Stimulated activated naive CD8-positive, alpha-beta T cell treated with anti-CD3 and anti-CD28 coated beads, Interleukin-15, Interleukin-2, amounts not matched to agents 100 ng/mL and 50 ng/mL, for 24 hours (primary cell): ENCODE results near the gene KRTCAP2.
"Not testable (repeated sequence)": the region's sequence is repeated elsewhere in the genome, so short reads cannot be mapped to it uniquely, and the experiment has no call there.

ENCODE experiments used
- H3K27ac Mint-ChIP-seq: one replicate; pipeline ENCODE4 v1.8.0; 2021; ENCODE audit warnings: mild to moderate bottlenecking, mixed read lengths
- H3K27me3 Mint-ChIP-seq: one replicate; pipeline ENCODE4 v1.8.0; 2021; ENCODE audit warnings: mixed read lengths
- H3K36me3 Mint-ChIP-seq: one replicate; pipeline ENCODE4 v1.8.0; 2021; ENCODE audit warnings: low read depth, mixed read lengths
- H3K4me1 Mint-ChIP-seq: one replicate; pipeline ENCODE4 v1.8.0; 2021; ENCODE audit warnings: low read depth, mixed read lengths
- H3K4me3 Mint-ChIP-seq: one replicate; pipeline ENCODE4 v1.8.0; 2021; ENCODE audit warnings: mild to moderate bottlenecking, mixed read lengths
- H3K9me3 Mint-ChIP-seq: one replicate; pipeline ENCODE4 v1.8.0; 2021; ENCODE audit warnings: mixed read lengths

The KRTCAP2 gene

GRCh38 chr1:155192346-155193274 is 19.5 kb upstream of the KRTCAP2 start:
- peak overlapping the region; percentile 88 for H3K4me3 Mint-ChIP-seq
- peaks cover 8% of the 10 kb centered on the region for H3K36me3 Mint-ChIP-seq
- no peaks in the 10 kb centered on the region for H3K9me3 Mint-ChIP-seq
- no peaks in the 10 kb centered on the region for H3K27me3 Mint-ChIP-seq
- peaks cover 43% of the 10 kb centered on the region for H3K4me1 Mint-ChIP-seq
- peak overlapping the region; percentile 96 for H3K27ac Mint-ChIP-seq

- peaks cover 5% of the 10 kb centered on the region for H3K36me3 Mint-ChIP-seq
- H3K4me3 Mint-ChIP-seq, result no peak overlapping the region
- H3K9me3 Mint-ChIP-seq, result no peaks in the 10 kb centered on the region
- H3K4me1 Mint-ChIP-seq, result peaks cover 43% of the 10 kb centered on the region
- peak overlapping the region; percentile 29 for H3K27ac Mint-ChIP-seq
- H3K27me3 Mint-ChIP-seq, result no peaks in the 10 kb centered on the region
These were observed 18.8 kb upstream of the KRTCAP2 start for GRCh38 chr1:155191904-155192303.

DNA sequence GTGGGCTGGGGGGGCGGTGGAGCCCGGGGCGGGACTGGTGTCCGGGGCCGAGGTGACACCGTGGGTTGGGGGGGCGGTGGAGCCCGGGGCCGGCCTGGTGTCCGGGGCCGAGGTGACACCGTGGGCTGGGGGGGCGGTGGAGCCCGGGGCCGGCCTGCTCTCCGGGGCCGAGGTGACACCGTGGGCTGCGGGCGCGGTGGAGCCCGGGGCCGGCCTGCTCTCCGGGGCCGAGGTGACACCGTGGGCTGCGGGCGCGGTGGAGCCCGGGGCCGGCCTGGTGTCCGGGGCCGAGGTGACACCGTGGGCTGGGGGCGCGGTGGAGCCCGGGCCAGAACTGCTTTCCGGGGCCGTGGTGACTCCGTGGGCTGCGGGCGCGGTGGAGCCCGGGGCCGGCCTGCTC is 16.8 kb upstream of the KRTCAP2 start:
- H3K4me3 Mint-ChIP-seq, H3K27me3 Mint-ChIP-seq, H3K36me3 Mint-ChIP-seq, H3K27ac Mint-ChIP-seq, H3K9me3 Mint-ChIP-seq: not testable (repeated sequence)
- H3K4me1 Mint-ChIP-seq, result peaks cover 31% of the 10 kb centered on the region

DNA sequence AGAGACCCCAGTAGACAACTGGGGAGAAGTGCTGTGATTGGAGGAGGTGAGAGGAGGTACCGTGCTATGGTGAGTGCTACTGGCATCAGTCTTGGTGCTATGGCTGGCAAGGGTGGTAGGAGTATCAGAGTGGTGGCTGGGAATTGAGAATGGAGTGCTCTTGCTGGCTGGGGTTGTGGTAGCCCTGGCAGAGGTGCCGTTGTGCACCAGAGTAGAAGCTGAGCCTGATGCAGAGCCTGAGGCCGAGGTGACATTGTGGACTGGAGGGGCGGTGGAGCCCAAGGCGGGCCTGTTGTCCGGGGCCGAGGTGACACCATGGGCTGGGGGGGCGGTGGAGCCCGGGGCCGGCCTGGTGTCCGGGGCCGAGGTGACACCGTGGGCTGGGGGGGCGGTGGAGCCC is 15.2 kb upstream of the KRTCAP2 start:
- no peaks in the 10 kb centered on the region for H3K27me3 Mint-ChIP-seq
- H3K36me3 Mint-ChIP-seq, result no peaks in the 10 kb centered on the region
- peak overlapping the region; percentile 28 for H3K27ac Mint-ChIP-seq
- H3K9me3 Mint-ChIP-seq, result no peaks in the 10 kb centered on the region
- H3K4me1 Mint-ChIP-seq, result peaks cover 21% of the 10 kb centered on the region
- H3K4me3 Mint-ChIP-seq, result no peak overlapping the region

GRCh38 chr1:155187456-155187891 is 14.4 kb upstream of the KRTCAP2 start:
- Mint-ChIP-seq H3K9me3 (no peaks in the 10 kb centered on the region), H3K4me3 (no peak overlapping the region), H3K27ac (no peak overlapping the region), H3K27me3 (no peaks in the 10 kb centered on the region), H3K36me3 (no peaks in the 10 kb centered on the region), H3K4me1 (peaks cover 15% of the 10 kb centered on the region)

- no peaks in the 10 kb centered on the region for H3K9me3 Mint-ChIP-seq
- no peak overlapping the region for H3K27ac Mint-ChIP-seq
- no peak overlapping the region for H3K4me3 Mint-ChIP-seq
- H3K36me3 Mint-ChIP-seq, result no peaks in the 10 kb centered on the region
- H3K4me1 Mint-ChIP-seq, result peaks cover 10% of the 10 kb centered on the region
- H3K27me3 Mint-ChIP-seq, result no peaks in the 10 kb centered on the region
These were observed 13.8 kb upstream of the KRTCAP2 start for GRCh38 chr1:155186794-155187455.

GRCh38 chr1:155186067-155186793 is 13.1 kb upstream of the KRTCAP2 start:
- Mint-ChIP-seq H3K36me3 (no peaks in the 10 kb centered on the region), H3K27ac (no peak overlapping the region), H3K4me1 (peaks cover 9% of the 10 kb centered on the region), H3K27me3 (no peaks in the 10 kb centered on the region), H3K4me3 (no peak overlapping the region), H3K9me3 (no peaks in the 10 kb centered on the region)

DNA sequence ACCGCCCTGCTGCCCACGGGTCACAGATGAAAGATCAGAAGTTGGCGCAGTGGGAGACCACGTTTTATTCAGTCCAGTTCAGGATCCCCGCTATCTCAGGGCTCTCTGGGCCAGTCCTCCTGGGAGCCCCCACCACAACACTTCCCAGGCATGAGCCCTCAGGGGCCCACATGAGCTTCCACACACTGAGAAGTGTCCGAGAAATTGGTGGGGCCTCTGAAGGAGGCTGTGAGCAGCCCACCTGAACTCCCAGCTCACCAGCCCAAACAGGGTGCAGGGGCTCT is 12.6 kb upstream of the KRTCAP2 start:
- H3K27me3 Mint-ChIP-seq, result no peaks in the 10 kb centered on the region
- H3K4me1 Mint-ChIP-seq, result peaks cover 9% of the 10 kb centered on the region
- H3K9me3 Mint-ChIP-seq, result no peaks in the 10 kb centered on the region
- H3K27ac Mint-ChIP-seq, result no peak overlapping the region
- H3K36me3 Mint-ChIP-seq, result no peaks in the 10 kb centered on the region
- no peak overlapping the region for H3K4me3 Mint-ChIP-seq

GRCh38 chr1:155184835-155185782 is 12.0 kb upstream of the KRTCAP2 start:
- H3K36me3 Mint-ChIP-seq, result no peaks in the 10 kb centered on the region
- no peaks in the 10 kb centered on the region for H3K9me3 Mint-ChIP-seq
- no peak overlapping the region for H3K4me3 Mint-ChIP-seq
- H3K4me1 Mint-ChIP-seq, result peaks cover 9% of the 10 kb centered on the region
- H3K27ac Mint-ChIP-seq, result no peak overlapping the region
- no peaks in the 10 kb centered on the region for H3K27me3 Mint-ChIP-seq

GRCh38 chr1:155184351-155184811 is 11.3 kb upstream of the KRTCAP2 start:
- H3K36me3 Mint-ChIP-seq, result no peaks in the 10 kb centered on the region
- H3K27me3 Mint-ChIP-seq, result no peaks in the 10 kb centered on the region

GRCh38 chr1:155183775-155184221 is 10.7 kb upstream of the KRTCAP2 start:
- Mint-ChIP-seq H3K27me3 (no peaks in the 10 kb centered on the region), H3K4me1 (peaks cover 9% of the 10 kb centered on the region), H3K27ac (no peak overlapping the region), H3K36me3 (no peaks in the 10 kb centered on the region), H3K4me3 (no peak overlapping the region), H3K9me3 (no peaks in the 10 kb centered on the region)

More at GRCh38 chr1:155184351-155184811, 11.3 kb upstream of the KRTCAP2 start:
- Mint-ChIP-seq H3K4me1 (peaks cover 9% of the 10 kb centered on the region), H3K27ac (no peak overlapping the region), H3K4me3 (no peak overlapping the region), H3K9me3 (no peaks in the 10 kb centered on the region)

- Mint-ChIP-seq H3K36me3 (peaks cover 8% of the 10 kb centered on the region), H3K9me3 (no peaks in the 10 kb centered on the region), H3K4me3 (no peak overlapping the region), H3K27me3 (no peaks in the 10 kb centered on the region), H3K27ac (no peak overlapping the region), H3K4me1 (peaks cover 6% of the 10 kb centered on the region)
These were observed 9.0 kb upstream of the KRTCAP2 start for GRCh38 chr1:155182052-155182550.

GRCh38 chr1:155181371-155182051 is 8.4 kb upstream of the KRTCAP2 start:
- H3K4me1 Mint-ChIP-seq, result peaks cover 12% of the 10 kb centered on the region
- H3K27ac Mint-ChIP-seq, result no peak overlapping the region
- H3K4me3 Mint-ChIP-seq, result no peak overlapping the region
- H3K36me3 Mint-ChIP-seq, result peaks cover 8% of the 10 kb centered on the region
- no peaks in the 10 kb centered on the region for H3K9me3 Mint-ChIP-seq
- no peaks in the 10 kb centered on the region for H3K27me3 Mint-ChIP-seq
